Measurements from ENCODE around the gene SSH3. TPM values are rescaled to one million over a fixed set of nuclear protein-coding genes. Genes with fewer than 3 reads are reported as not detected.

SSH3 gene
- total RNA-seq, 1 donor from 2014 or later = 7.3 TPM

- Mint-ChIP-seq H3K27me3 (ENCODE audit: unreplicated experiment) (peaks cover 24% of the 10 kb centered on the region), H3K9me3 (ENCODE audit: unreplicated experiment) (no peaks in the 10 kb centered on the region), H3K4me3 (ENCODE audit: unreplicated experiment) (peak overlapping the region; percentile 94), H3K4me1 (ENCODE audit: unreplicated experiment) (peaks cover 55% of the 10 kb centered on the region), H3K36me3 (ENCODE audit: low read depth, unreplicated experiment) (peaks cover 13% of the 10 kb centered on the region), H3K27ac (ENCODE audit: unreplicated experiment) (peak overlapping the region; percentile 88)
- TF ChIP-seq CTCF (IDR thresholded peaks at IDR 0.05; ENCODE audit: unreplicated experiment) = peak; percentile 67
- peak; percentile 92 for DNase-seq (ENCODE audit: low spot score)
Measured at GRCh38 chr11:67265633-67266448, 37.5 kb upstream of the SSH3 start.

- Mint-ChIP-seq H3K27ac (ENCODE audit: unreplicated experiment) (peak within 1 kb of the TSS; percentile 88), H3K9me3 (ENCODE audit: unreplicated experiment) (no peaks in the 10 kb centered on the region), H3K4me3 (ENCODE audit: unreplicated experiment) (peak within 1 kb of the TSS; percentile 98), H3K4me1 (ENCODE audit: unreplicated experiment) (peaks cover 59% of the 10 kb centered on the region), H3K36me3 (ENCODE audit: low read depth, unreplicated experiment) (peaks cover 13% of the 10 kb centered on the region), H3K27me3 (ENCODE audit: unreplicated experiment) (peaks cover 24% of the 10 kb centered on the region)
- peak; percentile 50 for DNase-seq (ENCODE audit: low spot score)
- TF ChIP-seq CTCF (IDR thresholded peaks at IDR 0.05; ENCODE audit: unreplicated experiment) = no peak
Measured at GRCh38 chr11:67266449-67267187, 36.7 kb upstream of the SSH3 start, which contains the start of gene GRK2. Gene GRK2 (plus strand): TSS chr11:67266473. CDS start chr11:67266700, 227 bp downstream.

GRCh38 chr11:67267188-67268080, 35.9 kb upstream of the SSH3 start:
- H3K27me3 Mint-ChIP-seq (ENCODE audit: unreplicated experiment) = peaks cover 24% of the 10 kb centered on the region

More at GRCh38 chr11:67267188-67268080, 35.9 kb upstream of the SSH3 start:
- H3K4me3 Mint-ChIP-seq (ENCODE audit: unreplicated experiment) = peak overlapping the region; percentile 98
- H3K36me3 Mint-ChIP-seq (ENCODE audit: low read depth, unreplicated experiment) = peaks cover 13% of the 10 kb centered on the region
- TF ChIP-seq CTCF (IDR thresholded peaks at IDR 0.05; ENCODE audit: unreplicated experiment) = no peak
- peaks cover 62% of the 10 kb centered on the region for H3K4me1 Mint-ChIP-seq (ENCODE audit: unreplicated experiment)
- no peaks in the 10 kb centered on the region for H3K9me3 Mint-ChIP-seq (ENCODE audit: unreplicated experiment)
- peak overlapping the region; percentile 72 for H3K27ac Mint-ChIP-seq (ENCODE audit: unreplicated experiment)
- DNase-seq (ENCODE audit: low spot score) = no peak

Measured in endothelial cell (in vitro differentiated cells).